Stimulated activated CD4-positive, alpha-beta T cell treated with anti-CD3 and anti-CD28 coated beads, Interleukin-2, amount 100 ng/mL, for 4 hours (primary cell): ENCODE measurements around the gene GLIS2.

Experiments used
- DNase-seq: peaks from one replicate; pipeline ENCODE4 v3.0.0-alpha.2; 2020; ENCODE audit warnings: low read depth

GLIS2 gene

GRCh38 chr16:4315186-4316107, at the start of gene GLIS2:
TSS of gene GLIS2 (plus strand) at chr16:4316067. CDS start at chr16:4332281, 16,214 bp downstream.
- DNase-seq, result no peak

DNA sequence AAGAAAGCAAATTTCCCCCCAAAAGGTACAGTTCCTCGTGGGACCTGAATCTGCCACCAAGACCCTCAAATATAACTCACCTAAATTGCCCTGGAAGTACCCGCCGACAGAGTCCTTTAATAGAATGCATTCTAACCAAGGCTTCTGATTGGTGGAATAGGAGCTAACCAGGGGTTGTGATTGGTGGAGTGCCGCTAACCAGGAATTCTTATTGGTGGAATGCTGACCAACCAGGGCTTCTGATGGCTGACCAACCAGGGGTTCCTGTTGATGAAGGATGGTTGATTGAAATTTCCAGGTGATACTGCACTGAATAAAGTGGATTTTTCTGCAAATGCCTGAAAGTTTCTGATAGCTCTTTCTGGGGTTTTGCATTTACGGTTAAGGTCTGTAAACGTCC, 49.5 kb upstream of the GLIS2 start:
- DNase-seq, result no peak

GRCh38 chr16:4270091-4270490, 45.8 kb upstream of the GLIS2 start:
- no peak for DNase-seq

DNA sequence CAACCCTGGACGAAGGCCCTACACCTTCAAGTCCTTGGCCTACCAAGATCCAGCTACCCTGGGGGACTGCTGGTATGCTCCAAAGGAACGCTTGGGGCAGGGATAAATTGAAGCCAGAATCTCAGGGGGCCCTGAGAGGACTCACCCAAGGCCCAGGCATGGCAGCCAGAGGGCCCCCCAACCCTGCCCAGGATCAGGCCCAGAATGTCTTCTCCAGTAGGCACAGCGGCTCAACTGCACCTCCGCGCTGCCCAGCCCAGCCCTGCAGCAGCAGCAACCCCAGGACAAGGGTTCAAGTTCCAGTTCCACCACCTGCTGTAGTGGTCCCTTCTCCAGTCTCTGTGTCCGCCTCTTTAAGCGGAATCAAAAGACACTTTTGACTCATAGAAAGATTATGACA, 45.3 kb upstream of the GLIS2 start:
- DNase-seq, result no peak

DNA sequence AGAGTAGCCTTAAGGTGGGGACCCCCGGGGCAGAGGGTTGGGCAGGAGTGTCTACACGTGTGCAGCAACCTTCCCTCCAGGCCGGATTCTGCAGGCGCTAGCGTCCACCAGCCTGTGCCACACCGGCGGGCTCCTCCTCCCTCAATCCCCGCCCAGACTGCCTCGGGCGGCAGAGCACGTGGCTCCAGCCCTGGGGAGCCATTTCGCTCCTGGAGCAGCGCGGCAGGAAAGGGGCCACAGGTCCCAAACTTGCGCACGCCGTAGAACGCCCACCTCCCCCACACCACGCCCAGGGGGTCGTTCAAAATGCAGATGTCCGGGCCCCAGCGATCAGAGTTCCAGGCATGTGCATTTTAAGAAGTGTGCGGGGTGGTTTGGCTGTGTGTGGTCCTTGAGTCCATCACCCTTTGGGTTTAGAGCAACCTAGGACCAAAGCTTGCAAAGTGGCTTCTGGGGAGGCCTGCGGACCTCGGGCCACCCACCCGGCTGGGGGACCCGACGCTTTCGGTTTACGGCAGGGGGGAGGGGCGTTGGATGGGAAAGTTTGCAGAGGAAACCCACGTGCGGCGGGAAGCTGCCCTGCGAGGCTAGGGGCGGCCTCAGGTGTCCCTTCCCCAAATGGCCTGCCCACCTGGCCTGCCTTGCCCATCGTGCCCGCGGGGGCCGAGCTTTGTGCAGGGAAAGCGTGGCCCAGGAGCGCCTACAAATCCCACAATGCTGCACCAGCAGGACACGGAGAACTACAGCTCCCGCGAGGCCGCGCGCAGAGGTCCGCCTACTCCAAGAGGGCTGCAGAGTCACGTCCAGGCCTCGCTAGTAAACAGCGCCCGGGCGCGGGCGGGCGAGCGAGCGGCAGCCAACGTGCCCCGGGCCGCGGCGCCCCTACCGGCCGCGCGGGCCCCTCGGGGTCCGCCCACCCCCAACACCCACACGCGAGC, 44.4 kb upstream of the GLIS2 start:
- peak; percentile 88 for DNase-seq

GRCh38 chr16:4272114-4272956, 43.5 kb upstream of the GLIS2 start:
- DNase-seq, result no peak

- DNase-seq, result peak; percentile 24
Observed at GRCh38 chr16:4273858-4274311, 42.0 kb upstream of the GLIS2 start.

GRCh38 chr16:4275861-4276260, 40.0 kb upstream of the GLIS2 start:
- no peak for DNase-seq

DNA sequence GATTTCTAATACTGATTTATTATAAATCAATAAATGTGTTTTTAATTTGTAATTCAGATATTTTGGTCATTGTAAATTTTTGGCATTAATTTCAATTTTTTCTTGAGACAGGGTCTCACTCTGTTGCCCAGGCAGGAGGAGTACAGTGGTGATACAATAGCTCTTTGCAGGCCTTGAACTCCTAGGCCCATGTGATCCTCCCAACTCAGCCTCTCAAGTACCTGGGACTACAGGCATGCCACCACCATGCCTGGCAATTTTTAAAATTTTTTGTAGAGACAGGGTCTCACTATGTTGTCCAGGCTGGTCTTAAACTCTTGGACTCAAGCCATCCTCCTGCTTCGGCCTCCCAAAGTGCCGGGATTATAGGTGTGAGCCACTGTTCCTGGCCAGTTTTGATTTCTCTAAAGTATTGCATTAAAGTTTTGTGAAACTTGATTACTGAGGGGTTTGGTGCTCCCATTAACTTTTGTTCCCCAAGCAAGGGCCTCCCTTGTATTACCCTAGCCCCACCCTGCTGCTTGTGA, 37.8 kb upstream of the GLIS2 start:
- DNase-seq, result no peak

- no peak for DNase-seq
Observed at GRCh38 chr16:4280625-4281024, 35.2 kb upstream of the GLIS2 start.

DNA sequence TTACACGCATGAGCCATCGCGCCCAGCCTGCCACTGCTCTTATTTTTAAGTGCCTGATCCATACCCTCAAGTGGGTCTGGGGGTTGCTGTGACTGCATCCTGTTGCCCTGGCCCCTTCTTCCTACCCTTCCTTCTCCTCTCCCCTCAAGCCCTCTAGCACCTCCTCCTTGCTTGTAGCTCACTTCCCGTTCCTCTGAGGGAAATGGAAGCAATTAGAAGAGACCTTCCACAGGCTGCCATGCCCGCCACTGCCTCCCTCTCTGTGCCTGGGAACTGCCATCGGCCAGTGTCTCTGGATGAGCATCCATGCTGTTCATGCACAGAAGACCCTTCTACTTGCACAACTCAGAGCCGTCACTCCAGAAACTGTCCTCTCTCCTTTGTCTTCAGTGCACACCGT, 32.4 kb upstream of the GLIS2 start:
- DNase-seq, result no peak

- no peak for DNase-seq
Observed at GRCh38 chr16:4283939-4284338, 31.9 kb upstream of the GLIS2 start.

- DNase-seq, result no peak
Observed at GRCh38 chr16:4285167-4285566, 30.7 kb upstream of the GLIS2 start.

- peak; percentile 68 for DNase-seq
Observed at GRCh38 chr16:4288148-4288921, 27.5 kb upstream of the GLIS2 start.

- DNase-seq, result no peak
Observed at GRCh38 chr16:4290236-4290830, 25.5 kb upstream of the GLIS2 start.

GRCh38 chr16:4291699-4292098, 24.2 kb upstream of the GLIS2 start:
- DNase-seq, result no peak

DNA sequence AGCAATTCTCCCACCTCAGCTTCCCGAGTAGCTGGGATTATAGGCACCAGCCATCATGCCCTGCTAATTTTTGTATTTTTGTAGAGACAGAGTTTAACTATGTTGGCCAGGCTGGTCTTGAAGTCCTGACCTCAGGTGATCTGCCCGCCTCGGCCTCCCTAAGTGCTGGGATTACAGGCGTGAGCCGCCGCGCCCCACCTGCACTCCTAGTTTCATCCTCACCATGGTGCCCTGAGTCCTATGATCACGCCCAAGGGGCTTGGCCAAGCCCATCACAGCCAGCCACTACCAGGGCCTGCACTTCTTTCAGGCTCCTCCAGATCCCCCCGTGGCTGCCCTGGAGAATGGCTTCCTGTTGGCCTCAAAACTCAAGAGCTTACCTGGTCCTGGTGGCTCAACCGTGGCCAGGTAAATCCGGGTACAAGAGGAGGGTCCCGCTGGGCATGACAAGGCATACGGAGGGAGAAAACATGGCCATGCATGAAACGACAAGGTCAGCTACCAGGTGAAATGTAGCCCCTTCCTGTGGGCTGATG, 22.6 kb upstream of the GLIS2 start:
- no peak for DNase-seq

DNA sequence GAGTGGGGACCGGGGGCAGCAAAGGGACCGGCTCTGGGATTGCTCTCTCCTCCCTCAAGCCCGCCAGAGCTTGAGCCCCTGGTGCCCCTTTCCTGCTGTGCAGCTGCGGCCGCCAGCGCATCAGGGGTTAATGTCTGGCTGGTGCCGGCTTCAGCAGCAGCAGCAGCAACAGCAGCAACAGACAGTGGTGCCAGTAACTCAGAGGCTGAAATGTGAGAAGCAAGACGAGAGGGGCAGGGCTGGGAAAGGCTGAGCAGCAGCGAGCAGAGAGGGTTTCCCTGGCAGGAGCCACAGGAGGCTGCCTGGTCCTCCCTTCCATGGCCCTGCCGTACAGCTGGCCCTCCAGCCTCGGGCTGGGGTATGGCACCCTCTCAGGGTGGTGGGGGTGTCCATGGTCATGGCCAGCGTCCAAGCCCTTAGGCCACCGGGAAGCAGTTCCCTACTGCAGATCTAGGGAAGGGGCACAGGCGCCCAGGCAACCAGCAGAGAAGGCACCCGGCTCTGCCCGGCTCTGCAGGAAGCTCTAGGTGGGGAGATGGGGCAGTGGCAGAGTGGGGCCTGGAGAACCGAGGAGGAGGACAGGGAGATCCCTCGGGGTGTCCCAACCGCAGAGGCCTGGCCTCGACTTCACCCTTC, 21.9 kb upstream of the GLIS2 start:
- DNase-seq, result no peak

DNA sequence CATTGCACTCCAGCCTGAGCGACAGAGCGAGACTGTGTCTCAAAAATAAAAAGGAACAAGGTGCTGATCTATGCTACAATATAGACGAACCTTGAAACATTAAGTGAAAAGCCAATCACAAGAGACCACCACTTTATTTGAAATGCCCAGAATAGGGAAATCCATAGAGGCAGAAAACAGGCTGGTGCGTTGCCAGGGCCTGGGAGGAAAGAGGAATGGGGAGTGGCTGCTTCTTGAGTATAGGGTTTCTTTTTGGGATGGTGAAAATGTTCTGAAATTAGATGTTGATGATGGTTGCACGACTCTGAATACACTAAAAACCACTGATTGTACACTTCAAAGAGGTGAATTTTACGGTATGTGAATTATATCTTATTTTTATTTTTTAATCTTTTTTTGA, 20.3 kb upstream of the GLIS2 start:
- no peak for DNase-seq

DNA sequence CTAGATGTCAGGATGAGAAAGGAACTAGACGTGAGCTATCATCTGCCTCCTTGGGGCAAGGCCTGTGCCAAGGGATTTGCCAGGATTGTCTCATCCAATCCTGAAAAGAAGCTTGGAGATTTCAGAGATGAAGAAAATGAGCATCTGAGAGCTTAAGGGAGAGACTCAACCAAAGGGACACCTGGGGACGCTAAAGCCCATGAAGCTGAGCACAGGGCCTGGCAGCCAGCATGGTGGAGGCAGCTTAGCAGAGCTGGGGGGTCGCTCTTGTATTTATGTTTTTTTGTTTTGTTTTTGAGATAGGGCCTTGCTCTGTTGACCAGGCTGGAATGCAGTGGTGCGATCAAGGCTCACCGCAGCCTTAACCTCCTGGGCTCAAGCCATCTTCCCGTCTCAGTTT, 18.4 kb upstream of the GLIS2 start:
- DNase-seq, result no peak
